PC-3 (cell line): ENCODE data around the gene SLC9A9. TPM values are rescaled to one million over a fixed set of nuclear protein-coding genes. Genes with fewer than 3 reads are reported as not detected.

ENCODE experiments used
- ATAC-seq: fragments of 200-7000 bp; cut with Tn5 transposase; 2 replicates; pipeline ENCODE4 v1.9.1; 2020; ENCODE audit warnings: mild to moderate bottlenecking, moderate library complexity
- BruUV-seq: library from RNA; stranded (reverse); fragments of 400-500 nt; replicated peaks from 2 replicates; lab custom pipeline; 2021; lab: Mats Ljungman, UMichigan
- CTCF ChIA-PET: fragments of 300-600 bp; sonication (Branson Sonifier 250); formaldehyde crosslinking; loops from one replicate; lab custom pipeline; 2022; ENCODE audit warnings: antibody characterized with exemption; lab: Charles Lee
- POLR2A ChIA-PET: fragments of 300-600 bp; sonication (Branson Sonifier 250); formaldehyde crosslinking; loops from one replicate; lab custom pipeline; 2022; ENCODE audit warnings: antibody characterized with exemption; ENCODE audit not compliant: unreplicated experiment; lab: Charles Lee
- DNase-seq: peaks from one replicate; pipeline ENCODE4 v3.0.0-alpha.2; 2015
- H2AFZ ChIP-seq: fragments of 300-600 bp; sonication (generic); 2 replicates; pipeline ENCODE4 v1.6.0; 2016; ENCODE audit warnings: antibody characterized with exemption, low read length
- H3F3A ChIP-seq: fragments of 300-600 bp; sonication (generic); one replicate; pipeline ENCODE4 v1.6.0; 2017; ENCODE audit warnings: antibody characterized with exemption, low read length, control low read depth, mild to moderate bottlenecking; ENCODE audit not compliant: unreplicated experiment
- H3K27ac ChIP-seq: fragments of 300-600 bp; sonication (generic); 2 replicates; pipeline ENCODE4 v1.5.1; 2016; ENCODE audit warnings: mild to moderate bottlenecking, low read length
- H3K27me3 ChIP-seq: fragments of 300-600 bp; sonication (generic); 2 replicates; pipeline ENCODE4 v1.6.1; 2016; ENCODE audit warnings: low read length, mixed read lengths
- H3K36me3 ChIP-seq: fragments of 300-600 bp; sonication (generic); 2 replicates; pipeline ENCODE4 v1.6.1; 2016; ENCODE audit warnings: low read depth, mixed run types, low read length, mixed read lengths
- H3K4me1 ChIP-seq: fragments of 300-600 bp; sonication (generic); 2 replicates; pipeline ENCODE4 v1.5.1; 2016; ENCODE audit warnings: low read length; ENCODE audit not compliant: insufficient read depth
- H3K4me2 ChIP-seq: fragments of 300-600 bp; sonication (generic); 2 replicates; pipeline ENCODE4 v1.6.0; 2016; ENCODE audit warnings: low read length
- H3K4me3 ChIP-seq: fragments of 300-600 bp; sonication (generic); 2 replicates; pipeline ENCODE4 v1.5.1; 2016; ENCODE audit warnings: mild to moderate bottlenecking, low read length, mixed read lengths
- H3K79me2 ChIP-seq: fragments of 300-600 bp; sonication (generic); 2 replicates; pipeline ENCODE4 v1.6.1; 2017; ENCODE audit warnings: low read length, mixed read lengths
- H3K9ac ChIP-seq: fragments of 300-600 bp; sonication (generic); 2 replicates; pipeline ENCODE4 v1.6.0; 2016; ENCODE audit warnings: mild to moderate bottlenecking, low read length
- H3K9me2 ChIP-seq: fragments of 300-600 bp; sonication (generic); replicated peaks from 2 replicates; pipeline ENCODE4 v1.6.1; 2016; ENCODE audit warnings: mixed run types, low read length, mixed read lengths
- H3K9me3 ChIP-seq: fragments of 300-600 bp; sonication (generic); 2 replicates; pipeline ENCODE4 v1.6.1; 2016; ENCODE audit warnings: low read length, mixed read lengths
- H4K20me1 ChIP-seq: fragments of 300-600 bp; sonication (generic); 2 replicates; pipeline ENCODE4 v1.6.1; 2016; ENCODE audit warnings: low read length, mixed read lengths
- CTCF ChIP-seq: fragments of 300-600 bp; sonication (generic); conservative IDR thresholded peaks from 2 replicates; pipeline ENCODE4 v1.5.1; 2017; ENCODE audit warnings: antibody characterized with exemption, low read depth, mild to moderate bottlenecking, low read length
- EZH2 ChIP-seq: fragments of 300-600 bp; sonication (generic); IDR thresholded peaks from one replicate; pipeline ENCODE4 v1.6.1; 2017; ENCODE audit warnings: antibody characterized with exemption, mild to moderate bottlenecking, low read length; ENCODE audit not compliant: unreplicated experiment
- EZH2phosphoT487 ChIP-seq: fragments of 300-600 bp; sonication (generic); IDR thresholded peaks from 2 replicates; pipeline ENCODE4 v1.6.1; 2018; ENCODE audit warnings: mild to moderate bottlenecking, antibody characterized with exemption, low read length, borderline replicate concordance
- intact Hi-C: fragments of 100-400 bp; cut with micrococcal nuclease; formaldehyde crosslinking; loops from 2 replicates; pipeline ENCODE4 v1.9.0; 2023
- total RNA-seq: library from RNA; depleted of rRNA; stranded (reverse); fragments of >200 nt; gene quantifications from 2 replicates; pipeline ENCODE4 v1.2.3, GENCODE V29; 2014

SLC9A9 gene
- total RNA-seq, 1 experiment from 2014 or later, result 0.07 TPM

GRCh38 chr3:143222981-143223380, 625.3 kb downstream of the SLC9A9 start:
- Histone ChIP-seq H3K79me2 (no peaks in the 10 kb centered on the region), H3F3A (no peaks in the 10 kb centered on the region), H4K20me1 (no peaks in the 10 kb centered on the region), H3K9me2 (no peaks in the 10 kb centered on the region), H3K4me3 (no peak overlapping the region), H3K9ac (no peak overlapping the region), H3K36me3 (no peaks in the 10 kb centered on the region), H2AFZ (no peak overlapping the region), H3K4me2 (no peak overlapping the region), H3K27ac (no peak overlapping the region), H3K4me1 (no peaks in the 10 kb centered on the region), H3K9me3 (no peaks in the 10 kb centered on the region), H3K27me3 (no peaks in the 10 kb centered on the region)
- ChIA-PET CTCF (no interaction called here), POLR2A (interaction anchor here (0.6 kb wide), 1 partner anchor 42 kb away, joined by 3 read pairs; no protein-coding TSS in a partner anchor)
- ATAC-seq (no peak), DNase-seq (no peak)
- intact Hi-C loops, result no loop called here
- no TSS peak for BruUV-seq
- no peak for TF ChIP-seq EZH2
- TF ChIP-seq CTCF, result no peak
- TF ChIP-seq EZH2phosphoT487, result no peak

GRCh38 chr3:143222505-143222904, 625.8 kb downstream of the SLC9A9 start:
- H2AFZ ChIP-seq, result no peak overlapping the region
- no peaks in the 10 kb centered on the region for H3F3A ChIP-seq
- H3K27me3 ChIP-seq, result no peaks in the 10 kb centered on the region
- no peaks in the 10 kb centered on the region for H3K79me2 ChIP-seq
- H3K36me3 ChIP-seq, result no peaks in the 10 kb centered on the region
- intact Hi-C loops, result no loop called here
- no peaks in the 10 kb centered on the region for H3K4me1 ChIP-seq
- no peak for DNase-seq
- H3K9ac ChIP-seq, result no peak overlapping the region
- no TSS peak for BruUV-seq
- TF ChIP-seq EZH2 (no peak), CTCF (no peak), EZH2phosphoT487 (no peak)
- ChIA-PET POLR2A (interaction anchor here (0.6 kb wide), 1 partner anchor 42 kb away, joined by 3 read pairs; no protein-coding TSS in a partner anchor), CTCF (no interaction called here)
- no peak for ATAC-seq
- no peak overlapping the region for H3K27ac ChIP-seq
- no peak overlapping the region for H3K4me3 ChIP-seq
- no peaks in the 10 kb centered on the region for H3K9me3 ChIP-seq
- no peaks in the 10 kb centered on the region for H3K9me2 ChIP-seq
- H4K20me1 ChIP-seq, result no peaks in the 10 kb centered on the region
- H3K4me2 ChIP-seq, result no peak overlapping the region

- DNase-seq (no peak), ATAC-seq (no peak)
- POLR2A ChIA-PET, result no interaction called here
- Histone ChIP-seq H3F3A (no peaks in the 10 kb centered on the region), H3K27me3 (no peaks in the 10 kb centered on the region), H3K9me3 (no peaks in the 10 kb centered on the region), H3K9me2 (no peaks in the 10 kb centered on the region), H3K36me3 (no peaks in the 10 kb centered on the region), H3K9ac (no peak overlapping the region), H3K4me1 (no peaks in the 10 kb centered on the region), H3K4me2 (no peak overlapping the region), H3K27ac (no peak overlapping the region), H3K4me3 (no peak overlapping the region), H4K20me1 (no peaks in the 10 kb centered on the region), H2AFZ (no peak overlapping the region), H3K79me2 (no peaks in the 10 kb centered on the region)
- CTCF ChIA-PET, result no interaction called here
- no peak for TF ChIP-seq EZH2phosphoT487
- TF ChIP-seq CTCF, result no peak
- no peak for TF ChIP-seq EZH2
- no TSS peak for BruUV-seq
- intact Hi-C loops, result no loop called here
These were observed 626.8 kb downstream of the SLC9A9 start for GRCh38 chr3:143221446-143221845.
